Measurements from ENCODE around the gene MYL2. TPM values are rescaled to one million over a fixed set of nuclear protein-coding genes. Genes with fewer than 3 reads are reported as not detected.
A peak's percentile ranks its signal among the peaks of the same experiment; 100 is the strongest.

Gene MYL2
- total RNA-seq, 3 donors from 2014 or later (not counting 1 experiment from before 2014, with no cell fraction given) = not detected

DNA sequence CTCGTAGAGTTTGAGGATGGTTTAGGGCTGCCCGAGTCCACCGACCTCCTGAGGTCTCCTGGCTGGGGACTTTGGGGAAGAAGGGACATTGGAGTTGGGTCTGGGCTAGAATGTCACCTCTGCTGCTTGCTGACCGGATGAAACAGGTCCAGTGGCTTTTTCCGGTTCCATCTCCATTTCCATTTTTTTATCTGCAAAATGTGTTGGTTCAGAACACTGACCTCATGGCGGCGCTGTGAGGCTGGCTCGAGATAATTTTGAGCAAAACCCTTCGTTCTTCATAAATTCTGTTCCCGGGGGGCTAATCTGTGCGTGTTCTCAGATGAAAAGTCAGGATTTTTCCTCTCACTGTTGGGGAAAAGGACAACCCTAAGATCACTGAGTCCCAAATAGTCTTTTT, 11.7 kb upstream of the MYL2 start:
- H3K27me3 ChIP-seq (ENCODE audit: control insufficient read depth, insufficient read depth, low read length) = no peaks in the 10 kb centered on the region
- Mint-ChIP-seq H3K9me3 (no peaks in the 10 kb centered on the region), H3K36me3 (no peaks in the 10 kb centered on the region), H3K27me3 (ENCODE audit: low read depth in 2 of 2) (peaks cover 12 to 14% of the 10 kb centered on the region in 2 donors), H3K4me3 (no peak overlapping the region), H3K4me1 (peaks cover 1% of the 10 kb centered on the region in 2 donors), H3K27ac (no peak overlapping the region)
- TF ChIP-seq, protein P1, sequence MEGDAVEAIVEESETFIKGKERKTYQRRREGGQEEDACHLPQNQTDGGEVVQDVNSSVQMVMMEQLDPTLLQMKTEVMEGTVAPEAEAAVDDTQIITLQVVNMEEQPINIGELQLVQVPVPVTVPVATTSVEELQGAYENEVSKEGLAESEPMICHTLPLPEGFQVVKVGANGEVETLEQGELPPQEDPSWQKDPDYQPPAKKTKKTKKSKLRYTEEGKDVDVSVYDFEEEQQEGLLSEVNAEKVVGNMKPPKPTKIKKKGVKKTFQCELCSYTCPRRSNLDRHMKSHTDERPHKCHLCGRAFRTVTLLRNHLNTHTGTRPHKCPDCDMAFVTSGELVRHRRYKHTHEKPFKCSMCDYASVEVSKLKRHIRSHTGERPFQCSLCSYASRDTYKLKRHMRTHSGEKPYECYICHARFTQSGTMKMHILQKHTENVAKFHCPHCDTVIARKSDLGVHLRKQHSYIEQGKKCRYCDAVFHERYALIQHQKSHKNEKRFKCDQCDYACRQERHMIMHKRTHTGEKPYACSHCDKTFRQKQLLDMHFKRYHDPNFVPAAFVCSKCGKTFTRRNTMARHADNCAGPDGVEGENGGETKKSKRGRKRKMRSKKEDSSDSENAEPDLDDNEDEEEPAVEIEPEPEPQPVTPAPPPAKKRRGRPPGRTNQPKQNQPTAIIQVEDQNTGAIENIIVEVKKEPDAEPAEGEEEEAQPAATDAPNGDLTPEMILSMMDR (IDR thresholded peaks at IDR 0.05) = no peak
- no peaks in the 10 kb centered on the region for H3K36me3 ChIP-seq (ENCODE audit: control insufficient read depth, insufficient read depth, low read length)
- 63% methylated on average over 11 of the region's 11 CpGs for WGBS (ENCODE audit: insufficient coverage)
- H3K9me3 ChIP-seq (ENCODE audit: control insufficient read depth, insufficient read depth, low read length) = no peaks in the 10 kb centered on the region
- DNase-seq (no peak), ATAC-seq (no peak)
- no peak overlapping the region for H3K27ac ChIP-seq (ENCODE audit: low read length)
- peaks cover 3% of the 10 kb centered on the region for H3K4me1 ChIP-seq (ENCODE audit: control insufficient read depth, insufficient read depth, low read length)
- H3K4me3 ChIP-seq (ENCODE audit: low read length) = no peak overlapping the region
- intact Hi-C loops (cut with micrococcal nuclease) = no loop called here

DNA sequence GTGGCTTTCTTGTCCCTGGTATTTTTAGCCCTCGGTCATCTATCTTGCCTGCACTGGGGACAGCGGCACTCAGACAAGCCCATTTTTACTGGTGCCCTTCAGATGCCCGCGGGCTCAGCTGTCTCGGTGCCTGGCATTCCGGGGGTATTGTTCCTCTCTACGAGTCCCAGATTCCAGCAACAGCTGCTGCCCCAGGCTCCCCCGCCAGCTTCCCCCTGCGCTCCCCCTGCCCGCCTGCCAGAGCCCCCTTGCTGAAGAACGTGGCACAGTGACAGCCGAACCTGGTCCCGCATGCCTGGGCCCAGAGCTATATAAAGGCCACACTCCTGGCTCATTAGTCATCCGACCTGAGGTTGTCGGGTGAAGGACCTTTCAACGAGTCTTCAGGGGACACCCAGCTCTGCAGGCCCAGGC, 10.9 kb upstream of the MYL2 start:
- no peak overlapping the region for H3K4me3 Mint-ChIP-seq
- H3K36me3 Mint-ChIP-seq = no peaks in the 10 kb centered on the region
- Histone ChIP-seq H3K27me3 (ENCODE audit: control insufficient read depth, insufficient read depth, low read length) (no peaks in the 10 kb centered on the region), H3K4me1 (ENCODE audit: control insufficient read depth, insufficient read depth, low read length) (no peaks in the 10 kb centered on the region), H3K9me3 (ENCODE audit: control insufficient read depth, insufficient read depth, low read length) (no peaks in the 10 kb centered on the region), H3K36me3 (ENCODE audit: control insufficient read depth, insufficient read depth, low read length) (no peaks in the 10 kb centered on the region), H3K27ac (ENCODE audit: low read length) (no peak overlapping the region), H3K4me3 (ENCODE audit: low read length) (no peak overlapping the region)
- intact Hi-C loops (cut with micrococcal nuclease) = no loop called here
- H3K27ac Mint-ChIP-seq = no peak overlapping the region
- no peaks in the 10 kb centered on the region for H3K4me1 Mint-ChIP-seq
- 83% methylated on average over 16 of the region's 16 CpGs for WGBS (ENCODE audit: insufficient coverage)
- TF ChIP-seq, protein P1 (IDR thresholded peaks at IDR 0.05) = no peak
- ATAC-seq = no peak
- DNase-seq = no peak
- H3K9me3 Mint-ChIP-seq = no peaks in the 10 kb centered on the region
- peaks cover 7 to 8% of the 10 kb centered on the region in 2 donors for H3K27me3 Mint-ChIP-seq (ENCODE audit: low read depth in 2 of 2)

DNA sequence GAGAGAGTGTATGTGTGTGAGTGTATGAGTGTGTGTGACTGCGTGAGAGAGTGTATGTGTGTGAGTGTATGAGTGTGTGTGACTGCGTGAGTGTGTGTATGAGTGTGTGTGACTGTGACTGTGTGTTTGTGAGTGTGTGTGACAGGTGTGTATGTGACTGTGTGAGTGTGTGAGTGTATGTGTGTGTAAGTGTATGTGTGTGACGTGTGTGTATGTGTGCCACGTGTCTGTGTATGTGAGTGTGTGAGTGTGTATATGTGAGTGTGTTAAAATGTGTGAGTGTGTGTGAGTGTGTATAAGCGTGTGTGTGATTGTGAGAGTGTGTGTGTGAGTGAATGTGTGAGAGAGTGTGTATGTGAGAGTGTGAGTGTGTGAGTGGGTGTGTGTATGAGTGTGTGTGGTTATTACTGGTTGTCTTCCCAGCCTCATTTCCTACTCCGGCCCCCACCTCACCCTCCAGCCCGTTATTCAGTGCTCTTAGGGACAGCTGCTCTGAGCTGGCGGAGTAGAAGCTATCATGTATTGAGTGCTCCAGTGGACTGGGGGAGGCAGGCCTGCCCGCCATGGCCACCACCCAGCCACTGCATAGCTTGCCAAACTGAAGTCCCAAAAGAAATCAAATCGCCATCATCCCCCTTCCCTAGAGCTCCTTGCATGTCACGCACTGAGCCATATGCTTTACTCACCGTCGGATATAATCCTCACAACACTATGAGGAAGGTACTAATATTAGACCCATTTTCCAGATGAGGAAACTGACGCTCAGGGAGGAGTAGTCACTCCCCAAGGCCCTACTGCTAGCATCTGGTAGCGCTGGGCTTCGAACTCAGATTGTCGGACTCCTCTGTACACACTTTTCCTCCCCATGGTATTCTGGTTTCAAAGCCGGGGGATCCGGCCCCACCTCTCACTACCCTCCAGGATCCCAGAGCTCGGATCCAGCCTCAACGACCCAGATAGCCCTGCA, 10.3 kb upstream of the MYL2 start:
- DNase-seq (no peak), ATAC-seq (peak in 1 of 3 donors; percentile 36)
- Histone ChIP-seq H3K9me3 (ENCODE audit: control insufficient read depth, insufficient read depth, low read length) (no peaks in the 10 kb centered on the region), H3K4me3 (ENCODE audit: low read length) (no peak overlapping the region), H3K27ac (ENCODE audit: low read length) (no peak overlapping the region), H3K36me3 (ENCODE audit: control insufficient read depth, insufficient read depth, low read length) (no peaks in the 10 kb centered on the region), H3K27me3 (ENCODE audit: control insufficient read depth, insufficient read depth, low read length) (no peaks in the 10 kb centered on the region), H3K4me1 (ENCODE audit: control insufficient read depth, insufficient read depth, low read length) (no peaks in the 10 kb centered on the region)
- Mint-ChIP-seq H3K9me3 (no peaks in the 10 kb centered on the region), H3K36me3 (no peaks in the 10 kb centered on the region), H3K27ac (no peak overlapping the region), H3K27me3 (ENCODE audit: low read depth in 2 of 2) (peaks cover 1 to 8% of the 10 kb centered on the region in 2 donors), H3K4me1 (no peaks in the 10 kb centered on the region), H3K4me3 (no peak overlapping the region)
- WGBS (ENCODE audit: insufficient coverage) = 89% methylated on average over 20 of the region's 21 CpGs
- TF ChIP-seq, protein P1 (IDR thresholded peaks at IDR 0.05) = no peak
- intact Hi-C loops (cut with micrococcal nuclease) = no loop called here
